Thoracic aorta (tissue), 2 donors: ENCODE data around the gene SMPD3. TPM values are rescaled to one million over a fixed set of nuclear protein-coding genes. Genes with fewer than 3 reads are reported as not detected.

Experiments
- ATAC-seq: fragments of 150-250 bp; one replicate; pipeline ENCODE4 v1.8.0; 2017; ENCODE audit warnings: low read depth; ENCODE audit not compliant: insufficient number of reproducible peaks, low FRiP score
- DNase-seq: peaks from one replicate; pipeline ENCODE4 v3.0.0-alpha.2; 2020; ENCODE audit warnings: low spot score
- H3K27ac ChIP-seq, 2 donors: fragments of 200-600 bp; sonication (generic); 1 replicate in 1 of 2; 2 replicates in 1 of 2; pipeline ENCODE4 v1.5.1; 2016; ENCODE audit warnings: mild to moderate bottlenecking in 2 of 2, moderate library complexity in 2 of 2
- H3K27me3 ChIP-seq: fragments of 200-600 bp; sonication (generic); replicated peaks from 2 replicates; pipeline ENCODE4 v1.6.0; 2016; ENCODE audit warnings: mild to moderate bottlenecking; ENCODE audit not compliant: insufficient read depth
- H3K36me3 ChIP-seq: fragments of 200-600 bp; sonication (generic); one replicate; pipeline ENCODE4 v1.5.1; 2016
- H3K4me1 ChIP-seq, 2 donors: fragments of 200-600 bp; sonication (generic); 1 replicate in 1 of 2; 2 replicates in 1 of 2; pipeline versions ENCODE4 v1.5.1 to v1.6.0; 2016; ENCODE audit warnings: low read depth in 2 of 2, mild to moderate bottlenecking in 1 of 2; ENCODE audit not compliant: control insufficient read depth in 1 of 2
- H3K4me3 ChIP-seq: fragments of 200-600 bp; sonication (generic); 2 replicates; pipeline ENCODE4 v1.5.1; 2016; ENCODE audit warnings: mild to moderate bottlenecking
- H3K9me3 ChIP-seq: fragments of 200-600 bp; sonication (generic); 2 replicates; pipeline ENCODE4 v1.5.1; 2016
- CTCF ChIP-seq: fragments of 200-600 bp; sonication (generic); IDR thresholded peaks from one replicate; pipeline ENCODE4 v1.5.1; 2019; ENCODE audit warnings: antibody characterized with exemption
- total RNA-seq, 2 donors: library from RNA; depleted of rRNA; stranded (reverse); fragments of >200 nt; gene quantifications; one replicate each; pipeline versions ENCODE4 v1.1.0 to v1.2.3, GENCODE V29; 2016

The SMPD3 gene
- total RNA-seq, 2 donors from 2014 or later = 0.41 to 6.5 TPM

- no peaks in the 10 kb centered on the region for H3K4me1 ChIP-seq
- no peak for DNase-seq
- H3K9me3 ChIP-seq = no peaks in the 10 kb centered on the region
- TF ChIP-seq CTCF = no peak
- ATAC-seq = no peak
- H3K4me3 ChIP-seq = no peak overlapping the region
- no peaks in the 10 kb centered on the region for H3K36me3 ChIP-seq
- no peaks in the 10 kb centered on the region for H3K27me3 ChIP-seq
- no peak overlapping the region for H3K27ac ChIP-seq
Measured at GRCh38 chr16:68376590-68376989, 71.7 kb downstream of the SMPD3 start.

- DNase-seq = no peak
- H3K27ac ChIP-seq = no peak overlapping the region
- H3K9me3 ChIP-seq = no peaks in the 10 kb centered on the region
- H3K4me1 ChIP-seq = no peaks in the 10 kb centered on the region
- no peaks in the 10 kb centered on the region for H3K36me3 ChIP-seq
- TF ChIP-seq CTCF = no peak
- no peaks in the 10 kb centered on the region for H3K27me3 ChIP-seq
- no peak overlapping the region for H3K4me3 ChIP-seq
- ATAC-seq = no peak
Measured at GRCh38 chr16:68375801-68376536, 72.3 kb downstream of the SMPD3 start.

GRCh38 chr16:68374961-68375660, 73.2 kb downstream of the SMPD3 start:
- ATAC-seq (no peak), DNase-seq (no peak)
- TF ChIP-seq CTCF = no peak
- H3K9me3 ChIP-seq = no peaks in the 10 kb centered on the region
- H3K27ac ChIP-seq = no peak overlapping the region
- no peaks in the 10 kb centered on the region for H3K27me3 ChIP-seq
- H3K36me3 ChIP-seq = no peaks in the 10 kb centered on the region
- no peaks in the 10 kb centered on the region for H3K4me1 ChIP-seq
- H3K4me3 ChIP-seq = no peak overlapping the region

- no peak overlapping the region for H3K27ac ChIP-seq
- no peak overlapping the region for H3K4me3 ChIP-seq
- H3K9me3 ChIP-seq = no peaks in the 10 kb centered on the region
- DNase-seq = no peak
- H3K27me3 ChIP-seq = no peaks in the 10 kb centered on the region
- no peak for TF ChIP-seq CTCF
- no peaks in the 10 kb centered on the region for H3K4me1 ChIP-seq
- H3K36me3 ChIP-seq = no peaks in the 10 kb centered on the region
- no peak for ATAC-seq
Measured at GRCh38 chr16:68374246-68374805, 74.0 kb downstream of the SMPD3 start.

- DNase-seq (no peak), ATAC-seq (no peak)
- H3K27me3 ChIP-seq = no peaks in the 10 kb centered on the region
- no peaks in the 10 kb centered on the region for H3K9me3 ChIP-seq
- TF ChIP-seq CTCF = no peak
- H3K36me3 ChIP-seq = no peaks in the 10 kb centered on the region
- H3K27ac ChIP-seq = no peak overlapping the region
- H3K4me1 ChIP-seq = no peaks in the 10 kb centered on the region
- H3K4me3 ChIP-seq = no peak overlapping the region
Measured at GRCh38 chr16:68373528-68374245, 74.6 kb downstream of the SMPD3 start.
